MM.1S (cell line): ENCODE data around the gene MIPEP.

Experiments
- DNase-seq: peaks from one replicate; pipeline ENCODE4 v3.0.0-alpha.2; 2015
- H2AFZ ChIP-seq: fragments of 300-600 bp; sonication (generic); 2 replicates; pipeline ENCODE4 v1.6.0; 2016; ENCODE audit warnings: antibody characterized with exemption, low read length
- H3F3A ChIP-seq: fragments of 300-600 bp; sonication (generic); 2 replicates; pipeline ENCODE4 v1.6.1; 2016; ENCODE audit warnings: mild to moderate bottlenecking, antibody characterized with exemption, low read length, moderate library complexity, mixed read lengths; ENCODE audit not compliant: insufficient read depth
- H3K27ac ChIP-seq: fragments of 300-600 bp; sonication (generic); 2 replicates; pipeline ENCODE4 v1.5.1; 2016; ENCODE audit warnings: mild to moderate bottlenecking, low read length
- H3K27me3 ChIP-seq: fragments of 300-600 bp; sonication (generic); replicated peaks from 2 replicates; pipeline ENCODE4 v1.6.0; 2016; ENCODE audit warnings: low read length; ENCODE audit not compliant: insufficient read depth
- H3K36me3 ChIP-seq: fragments of 300-600 bp; sonication (generic); replicated peaks from 2 replicates; pipeline ENCODE4 v1.6.1; 2016; ENCODE audit warnings: mild to moderate bottlenecking, low read length, mixed read lengths; ENCODE audit not compliant: insufficient read depth
- H3K4me1 ChIP-seq: fragments of 300-600 bp; sonication (generic); 2 replicates; pipeline ENCODE4 v1.6.1; 2016; ENCODE audit warnings: low read length, mixed read lengths
- H3K4me2 ChIP-seq: fragments of 300-600 bp; sonication (generic); 2 replicates; pipeline ENCODE4 v1.6.0; 2016; ENCODE audit warnings: low read depth, low read length
- H3K4me3 ChIP-seq: fragments of 300-600 bp; sonication (generic); 2 replicates; pipeline ENCODE4 v1.5.1; 2016; ENCODE audit warnings: low read length, mixed read lengths
- H3K79me2 ChIP-seq: fragments of 300-600 bp; sonication (generic); 2 replicates; pipeline ENCODE4 v1.6.1; 2016; ENCODE audit warnings: mixed run types, low read length, mixed read lengths
- H3K9ac ChIP-seq: fragments of 300-600 bp; sonication (generic); 2 replicates; pipeline ENCODE4 v1.6.1; 2016; ENCODE audit warnings: low read length, mixed read lengths
- H3K9me2 ChIP-seq: fragments of 300-600 bp; sonication (generic); replicated peaks from 2 replicates; pipeline ENCODE4 v1.6.1; 2016; ENCODE audit warnings: mild to moderate bottlenecking, low read length, mixed read lengths; ENCODE audit not compliant: insufficient read depth
- H3K9me3 ChIP-seq: fragments of 300-600 bp; sonication (generic); replicated peaks from 2 replicates; pipeline ENCODE4 v1.6.1; 2016; ENCODE audit warnings: mild to moderate bottlenecking, low read length, mixed read lengths; ENCODE audit not compliant: insufficient read depth
- H4K20me1 ChIP-seq: fragments of 300-600 bp; sonication (generic); 2 replicates; pipeline ENCODE4 v1.6.1; 2016; ENCODE audit warnings: mild to moderate bottlenecking, low read length, moderate library complexity, mixed read lengths; ENCODE audit not compliant: insufficient read depth
- CTCF ChIP-seq: fragments of 300-600 bp; sonication (generic); IDR thresholded peaks from 2 replicates; pipeline ENCODE4 v1.5.1; 2016; ENCODE audit warnings: antibody characterized with exemption, low read length, mixed read lengths
- EZH2 ChIP-seq: fragments of 300-600 bp; sonication (generic); optimal IDR thresholded peaks from 2 replicates; pipeline ENCODE3; 2017; ENCODE audit warnings: low read depth, mild to moderate bottlenecking, antibody characterized with exemption, low read length, mixed read lengths
- EZH2phosphoT487 ChIP-seq: fragments of 300-600 bp; sonication (generic); IDR thresholded peaks from 2 replicates; pipeline ENCODE4 v1.6.1; 2018; ENCODE audit warnings: antibody characterized with exemption, low read length

The MIPEP gene

GRCh38 chr13:23888658-23889614, at the start of gene MIPEP:
Gene MIPEP (minus strand): TSS chr13:23889400. CDS start chr13:23889320, 80 bp downstream.
- Histone ChIP-seq H3K4me2 (peak within 1 kb of the TSS; percentile 74), H3K9me2 (no peaks in the 10 kb centered on the region), H3K4me1 (no peaks in the 10 kb centered on the region), H3K27ac (peak within 1 kb of the TSS; percentile 62; the same call in 1 of the 2 replicates), H3K79me2 (no peaks in the 10 kb centered on the region), H3K36me3 (no peaks in the 10 kb centered on the region), H3K9ac (peak within 1 kb of the TSS; percentile 76), H3K4me3 (peak within 1 kb of the TSS; percentile 75), H3K27me3 (no peaks in the 10 kb centered on the region), H2AFZ (peak within 1 kb of the TSS; percentile 86), H4K20me1 (no peaks in the 10 kb centered on the region), H3K9me3 (no peaks in the 10 kb centered on the region), H3F3A (no peaks in the 10 kb centered on the region)
- TF ChIP-seq CTCF (peak; percentile 56), EZH2phosphoT487 (no peak), EZH2 (no peak)
- peak; percentile 88 for DNase-seq

- Histone ChIP-seq H3K36me3 (no peaks in the 10 kb centered on the region), H3K9me2 (no peaks in the 10 kb centered on the region), H3F3A (no peaks in the 10 kb centered on the region), H3K9ac (no peak overlapping the region), H3K27ac (no peak overlapping the region), H3K9me3 (no peaks in the 10 kb centered on the region), H3K4me2 (no peak overlapping the region), H4K20me1 (no peaks in the 10 kb centered on the region), H2AFZ (no peak overlapping the region), H3K4me3 (no peak overlapping the region), H3K79me2 (no peaks in the 10 kb centered on the region), H3K4me1 (no peaks in the 10 kb centered on the region), H3K27me3 (no peaks in the 10 kb centered on the region)
- TF ChIP-seq CTCF (no peak), EZH2phosphoT487 (no peak), EZH2 (no peak)
- DNase-seq: no peak
Observed at GRCh38 chr13:23934520-23934919, 45.3 kb upstream of the MIPEP start.

GRCh38 chr13:23928985-23929384, 39.8 kb upstream of the MIPEP start:
- Histone ChIP-seq H3K4me1 (no peaks in the 10 kb centered on the region), H4K20me1 (no peaks in the 10 kb centered on the region), H3K27ac (no peak overlapping the region), H3K9me2 (no peaks in the 10 kb centered on the region), H3K4me3 (no peak overlapping the region), H3K9me3 (no peaks in the 10 kb centered on the region), H3K9ac (no peak overlapping the region), H3K27me3 (no peaks in the 10 kb centered on the region), H3K4me2 (no peak overlapping the region), H2AFZ (no peak overlapping the region), H3F3A (no peaks in the 10 kb centered on the region), H3K36me3 (no peaks in the 10 kb centered on the region), H3K79me2 (no peaks in the 10 kb centered on the region)
- no peak for DNase-seq
- no peak for TF ChIP-seq CTCF
- no peak for TF ChIP-seq EZH2
- TF ChIP-seq EZH2phosphoT487: no peak
